PC-9 (cell line): ENCODE results near the gene FAM53A.

Experiments
- CTCF ChIP-seq: fragments of 200-600 bp; sonication (generic); conservative IDR thresholded peaks from 2 replicates; pipeline ENCODE4 v1.6.1; 2017; ENCODE audit warnings: mixed run types, antibody characterized with exemption, mild to moderate bottlenecking, moderate library complexity
- EZH2 ChIP-seq: fragments of 200-600 bp; sonication (generic); IDR thresholded peaks from 2 replicates; pipeline ENCODE4 v1.8.0; 2017; ENCODE audit warnings: antibody characterized with exemption, low read depth

- TF ChIP-seq CTCF: peak; percentile 97
- no peak for TF ChIP-seq EZH2
Observed at GRCh38 chr4:1726146-1726934, 42.2 kb upstream of the FAM53A start.
